Neural crest cell (in vitro differentiated cells): ENCODE data around the gene BARHL2. TPM values are rescaled to one million over a fixed set of nuclear protein-coding genes. Genes with fewer than 3 reads are reported as not detected.

Experiments used
- DNase-seq: peaks from one replicate; pipeline ENCODE4 v3.0.0; 2021; ENCODE audit warnings: low read depth, mixed read lengths, low spot score
- H3K27ac Mint-ChIP-seq: one replicate; pipeline ENCODE4 v1.8.0; 2021; ENCODE audit warnings: mild to moderate bottlenecking, mixed read lengths; ENCODE audit not compliant: unreplicated experiment
- H3K27me3 Mint-ChIP-seq: 2 replicates; pipeline ENCODE4 v1.8.0; 2021; ENCODE audit warnings: low read depth, mild to moderate bottlenecking, mixed read lengths
- H3K36me3 Mint-ChIP-seq: 2 replicates; pipeline ENCODE4 v1.8.0; 2021; ENCODE audit warnings: low read depth, mild to moderate bottlenecking, mixed read lengths
- H3K4me1 Mint-ChIP-seq: 2 replicates; pipeline ENCODE4 v1.8.0; 2021; ENCODE audit warnings: mixed read lengths
- H3K4me3 Mint-ChIP-seq: one replicate; pipeline ENCODE4 v1.8.0; 2021; ENCODE audit warnings: mild to moderate bottlenecking, mixed read lengths
- H3K9me3 Mint-ChIP-seq: 2 replicates; pipeline ENCODE4 v1.8.0; 2021; ENCODE audit warnings: mixed read lengths
- total RNA-seq: library from RNA; stranded (reverse); gene quantifications from 2 replicates; pipeline ENCODE4 v1.2.1, GENCODE V29; 2021
- TF ChIP-seq, protein P1 (sequence below): fragments of 200-600 bp; sonication (generic); conservative IDR thresholded peaks from 2 replicates; pipeline ENCODE4 v1.5.0; 2021; ENCODE audit warnings: antibody characterized with exemption, mild to moderate bottlenecking

BARHL2 gene
- total RNA-seq, 1 donor from 2014 or later = not detected

DNA sequence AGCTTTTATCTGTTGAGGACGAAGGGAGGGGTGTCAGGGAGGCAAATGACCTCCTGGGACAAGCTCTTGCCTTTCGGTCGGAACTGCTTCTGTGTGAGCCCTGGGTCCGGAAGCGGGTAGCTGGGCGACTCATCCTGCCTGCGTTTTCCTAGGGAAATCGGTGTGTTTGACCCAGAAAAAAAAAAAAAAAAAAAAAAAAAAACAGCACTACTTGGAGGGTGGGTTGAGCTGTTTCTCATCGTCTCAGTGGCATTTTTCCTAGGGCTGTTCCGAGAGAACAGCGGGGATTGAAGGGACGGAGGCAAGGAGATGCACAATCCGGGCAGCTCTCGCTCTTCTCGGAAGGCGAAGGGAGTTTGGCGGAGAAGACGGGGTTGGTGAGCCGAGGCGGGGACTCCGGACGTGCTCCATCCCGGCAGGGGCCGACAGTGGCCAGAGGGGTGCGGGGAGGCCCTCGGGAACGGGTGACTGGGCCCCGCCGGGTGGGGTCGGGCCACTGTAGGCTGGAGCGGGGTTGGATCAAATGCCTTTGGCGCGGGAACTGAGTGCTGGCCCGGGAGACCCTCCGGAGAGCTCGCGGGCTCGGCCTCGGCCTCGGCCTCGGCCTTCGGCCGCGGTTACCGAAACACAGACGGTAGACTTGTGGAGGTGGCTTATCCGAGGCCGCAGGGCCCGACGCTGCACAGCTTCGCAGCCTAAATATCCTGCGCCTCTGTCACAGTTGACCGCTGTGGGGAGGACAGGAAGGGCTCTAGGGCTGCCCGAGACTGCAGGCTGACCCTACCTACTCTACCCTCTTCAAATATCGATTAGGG, 2.4 kb upstream of the BARHL2 start:
- Mint-ChIP-seq H3K27ac (no peak overlapping the region), H3K36me3 (no peaks in the 10 kb centered on the region), H3K27me3 (peaks cover 98% of the 10 kb centered on the region), H3K4me3 (peak overlapping the region; percentile 77), H3K4me1 (peaks cover 25% of the 10 kb centered on the region), H3K9me3 (no peaks in the 10 kb centered on the region)
- DNase-seq = no peak
- TF ChIP-seq, protein P1, sequence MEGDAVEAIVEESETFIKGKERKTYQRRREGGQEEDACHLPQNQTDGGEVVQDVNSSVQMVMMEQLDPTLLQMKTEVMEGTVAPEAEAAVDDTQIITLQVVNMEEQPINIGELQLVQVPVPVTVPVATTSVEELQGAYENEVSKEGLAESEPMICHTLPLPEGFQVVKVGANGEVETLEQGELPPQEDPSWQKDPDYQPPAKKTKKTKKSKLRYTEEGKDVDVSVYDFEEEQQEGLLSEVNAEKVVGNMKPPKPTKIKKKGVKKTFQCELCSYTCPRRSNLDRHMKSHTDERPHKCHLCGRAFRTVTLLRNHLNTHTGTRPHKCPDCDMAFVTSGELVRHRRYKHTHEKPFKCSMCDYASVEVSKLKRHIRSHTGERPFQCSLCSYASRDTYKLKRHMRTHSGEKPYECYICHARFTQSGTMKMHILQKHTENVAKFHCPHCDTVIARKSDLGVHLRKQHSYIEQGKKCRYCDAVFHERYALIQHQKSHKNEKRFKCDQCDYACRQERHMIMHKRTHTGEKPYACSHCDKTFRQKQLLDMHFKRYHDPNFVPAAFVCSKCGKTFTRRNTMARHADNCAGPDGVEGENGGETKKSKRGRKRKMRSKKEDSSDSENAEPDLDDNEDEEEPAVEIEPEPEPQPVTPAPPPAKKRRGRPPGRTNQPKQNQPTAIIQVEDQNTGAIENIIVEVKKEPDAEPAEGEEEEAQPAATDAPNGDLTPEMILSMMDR = no peak

DNA sequence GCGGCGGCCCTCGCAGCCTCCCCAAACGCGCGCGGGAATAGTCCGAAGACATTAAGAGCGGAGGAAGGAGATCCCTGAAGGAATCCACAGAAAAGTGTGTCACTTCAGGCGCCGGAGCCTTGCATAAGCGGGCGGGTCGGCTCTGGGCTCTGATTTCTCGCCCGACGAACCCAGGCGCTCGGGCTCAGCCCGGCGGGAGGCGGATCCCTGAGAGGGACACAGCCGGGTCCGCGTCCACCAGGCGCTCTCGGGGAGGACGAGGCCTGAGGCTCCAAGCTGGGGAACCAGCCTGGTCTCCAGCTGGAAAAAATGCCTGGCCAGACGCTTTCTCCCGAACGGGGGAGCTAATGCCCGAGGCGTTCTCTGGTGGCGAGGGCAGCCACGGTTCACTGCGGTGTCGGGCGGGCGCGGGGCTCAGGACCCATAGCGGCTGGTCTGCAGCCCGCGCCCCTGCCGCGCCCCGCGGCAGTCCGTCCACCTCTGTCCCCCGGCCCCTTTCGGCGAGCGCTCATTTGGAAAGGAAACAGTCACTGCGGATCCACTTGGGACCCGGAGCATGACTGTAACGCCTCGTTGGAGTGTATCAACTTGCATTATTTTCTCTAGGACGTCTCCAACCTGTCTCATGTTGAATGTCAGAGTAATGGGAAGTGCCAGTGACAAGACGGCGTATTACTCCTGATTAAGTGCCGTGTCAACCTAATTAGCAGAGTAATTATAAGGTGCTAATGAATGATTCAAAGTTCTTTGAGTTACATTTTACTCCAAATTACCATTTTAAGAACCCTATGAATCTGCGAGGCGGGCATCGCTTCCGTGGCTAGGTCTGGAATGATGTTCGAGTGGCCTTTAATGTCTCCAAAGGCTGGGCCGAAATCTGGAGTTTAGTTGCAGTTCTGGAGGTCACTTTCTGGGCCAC, 1.6 kb upstream of the BARHL2 start:
- no peaks in the 10 kb centered on the region for H3K9me3 Mint-ChIP-seq
- no peak for DNase-seq
- H3K4me1 Mint-ChIP-seq = peaks cover 20% of the 10 kb centered on the region
- TF ChIP-seq, protein P1 = no peak
- no peak overlapping the region for H3K27ac Mint-ChIP-seq
- peaks cover 98% of the 10 kb centered on the region for H3K27me3 Mint-ChIP-seq
- H3K4me3 Mint-ChIP-seq = peak overlapping the region; percentile 93
- no peaks in the 10 kb centered on the region for H3K36me3 Mint-ChIP-seq

DNA sequence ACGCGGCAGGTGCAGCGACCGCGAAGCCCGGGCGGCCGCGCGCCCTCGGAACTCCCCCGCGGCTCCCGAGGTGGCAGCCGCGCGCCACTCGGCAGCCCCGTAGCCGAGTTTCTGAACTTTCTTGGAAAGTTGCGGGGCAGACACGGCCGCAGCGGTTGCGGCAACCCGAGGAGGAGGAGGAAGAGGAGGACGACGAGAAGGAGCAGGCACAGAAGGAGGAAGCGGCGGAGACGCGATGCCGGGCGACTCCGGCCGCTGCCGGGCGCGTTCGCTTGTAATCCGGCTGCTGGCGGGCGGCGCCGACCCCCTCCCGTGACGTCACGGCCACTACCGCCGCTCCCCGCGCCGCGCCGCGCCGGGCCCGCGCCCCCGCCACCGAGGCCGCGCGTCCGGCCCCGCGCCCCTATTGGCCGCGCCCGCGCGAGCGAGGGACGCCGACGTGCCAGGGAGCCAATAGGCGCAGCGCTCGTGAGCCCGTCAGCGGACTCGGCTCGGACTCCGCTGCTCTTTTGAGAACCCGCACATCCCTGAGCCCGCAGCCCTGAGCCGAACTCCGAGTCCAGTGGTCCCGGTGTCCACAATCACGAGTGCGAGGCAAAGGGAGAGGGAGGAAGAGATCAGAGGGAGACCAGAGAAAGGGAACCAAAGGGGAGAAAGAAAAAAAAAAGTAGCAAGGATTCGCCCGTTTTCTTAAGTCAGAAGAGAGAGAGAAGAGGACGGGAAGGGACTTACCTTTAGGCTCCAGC, 736 bp upstream of the BARHL2 start:
- Mint-ChIP-seq H3K9me3 (no peaks in the 10 kb centered on the region), H3K4me1 (peaks cover 20% of the 10 kb centered on the region), H3K27ac (no peak overlapping the region), H3K4me3 (peak overlapping the region; percentile 93), H3K36me3 (no peaks in the 10 kb centered on the region), H3K27me3 (peaks cover 98% of the 10 kb centered on the region)
- no peak for DNase-seq
- TF ChIP-seq, protein P1 = no peak

DNA sequence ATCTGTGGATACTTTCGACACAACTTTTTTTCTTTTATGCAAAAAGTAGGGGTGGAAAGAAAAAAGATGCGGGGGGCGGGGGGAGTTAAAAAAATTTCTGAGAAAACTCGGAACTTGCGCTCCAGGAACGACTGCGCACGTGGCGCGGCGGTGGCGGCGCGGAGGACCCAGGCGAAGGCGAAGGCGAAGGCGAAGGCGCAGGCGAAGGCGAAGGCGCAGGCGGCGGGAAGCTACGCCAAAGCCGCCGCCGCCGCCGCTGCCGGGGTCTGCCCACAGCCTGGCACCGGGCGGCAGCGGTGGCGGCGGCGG, 208 bp upstream of the BARHL2 start:
- Mint-ChIP-seq H3K36me3 (no peaks in the 10 kb centered on the region), H3K27me3 (peaks cover 98% of the 10 kb centered on the region), H3K9me3 (no peaks in the 10 kb centered on the region), H3K27ac (no peak overlapping the region), H3K4me1 (peaks cover 20% of the 10 kb centered on the region), H3K4me3 (peak overlapping the region; percentile 77)
- TF ChIP-seq, protein P1 = no peak
- DNase-seq = no peak

DNA sequence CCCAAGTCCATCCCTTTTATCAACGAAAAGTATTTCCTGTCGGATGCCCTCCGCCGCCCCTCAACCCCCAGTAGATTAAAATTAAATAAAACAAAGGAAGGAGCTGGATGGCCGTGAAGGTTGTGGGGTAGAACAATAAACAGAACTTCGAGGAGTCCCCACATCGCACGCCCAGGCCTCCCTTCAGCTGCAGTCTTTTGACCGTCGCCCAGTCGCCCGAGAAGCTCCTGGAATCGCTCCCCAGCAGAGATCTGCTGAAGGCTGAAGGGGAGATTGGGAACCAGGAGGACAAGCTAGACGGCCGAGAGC, 905 bp downstream of the BARHL2 start:
- no peak for DNase-seq

More for the DNA sequence above, 905 bp downstream of the BARHL2 start:
- H3K27ac Mint-ChIP-seq = no peak overlapping the region
- H3K4me1 Mint-ChIP-seq = peaks cover 20% of the 10 kb centered on the region
- H3K4me3 Mint-ChIP-seq = peak overlapping the region; percentile 57
- TF ChIP-seq, protein P1 = no peak
- peaks cover 98% of the 10 kb centered on the region for H3K27me3 Mint-ChIP-seq
- H3K9me3 Mint-ChIP-seq = no peaks in the 10 kb centered on the region
- H3K36me3 Mint-ChIP-seq = no peaks in the 10 kb centered on the region
